GM20000 (cell line): ENCODE results near the gene TTF2.

Experiments used
- DNase-seq: peaks from one replicate; pipeline ENCODE4 v3.0.0; 2012; ENCODE audit warnings: low spot score
- TF ChIP-seq, protein P1 (sequence below): IDR thresholded peaks from 2 replicates; pipeline ENCODE4 v1.5.1; 2012; ENCODE audit warnings: mild to moderate bottlenecking, control low read depth; ENCODE audit errors: extremely low read depth, missing control alignments

Gene TTF2

DNA sequence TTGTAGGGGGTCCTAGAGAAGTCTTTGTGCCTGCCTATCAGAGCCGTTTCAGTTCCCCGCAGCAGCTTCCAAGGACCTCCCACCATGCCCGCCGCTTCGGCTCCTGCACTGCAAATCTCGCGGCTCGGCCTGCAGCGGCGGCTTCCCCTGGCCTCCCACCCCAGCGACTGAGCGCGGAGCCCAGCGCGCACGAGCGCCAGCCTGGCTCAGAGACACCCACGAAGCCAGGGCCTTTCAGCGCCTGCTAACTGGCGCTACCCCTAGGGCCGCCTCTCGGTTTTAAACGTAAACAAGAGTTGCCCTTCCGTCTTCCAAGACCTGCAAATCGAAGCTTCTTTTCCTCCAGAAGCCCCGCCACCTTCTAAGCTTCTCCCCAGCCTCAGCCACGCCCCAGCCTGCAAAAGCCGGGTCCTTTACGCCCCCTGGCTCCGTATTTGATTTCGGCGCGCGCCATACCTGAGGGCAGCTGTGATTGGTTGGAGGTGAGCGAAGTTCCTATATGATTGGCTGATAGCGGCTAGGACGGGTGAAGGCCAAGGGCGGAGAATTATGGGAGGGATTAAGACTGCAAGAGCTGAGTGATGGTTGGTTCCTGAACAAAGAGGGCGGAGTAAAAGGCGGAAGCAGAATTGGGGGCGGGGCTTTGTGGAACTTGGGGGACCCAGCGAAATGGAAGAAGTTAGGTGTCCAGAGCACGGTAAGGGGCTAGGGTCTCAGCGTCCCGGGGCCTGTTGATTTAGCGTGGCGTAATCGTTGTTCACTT is at the start of gene TTF2:
Gene TTF2, plus strand, starts transcription at position 649 of the 763 bp plus-strand sequence. Its CDS starts 21 bp downstream, at position 670.
- TF ChIP-seq, protein P1, sequence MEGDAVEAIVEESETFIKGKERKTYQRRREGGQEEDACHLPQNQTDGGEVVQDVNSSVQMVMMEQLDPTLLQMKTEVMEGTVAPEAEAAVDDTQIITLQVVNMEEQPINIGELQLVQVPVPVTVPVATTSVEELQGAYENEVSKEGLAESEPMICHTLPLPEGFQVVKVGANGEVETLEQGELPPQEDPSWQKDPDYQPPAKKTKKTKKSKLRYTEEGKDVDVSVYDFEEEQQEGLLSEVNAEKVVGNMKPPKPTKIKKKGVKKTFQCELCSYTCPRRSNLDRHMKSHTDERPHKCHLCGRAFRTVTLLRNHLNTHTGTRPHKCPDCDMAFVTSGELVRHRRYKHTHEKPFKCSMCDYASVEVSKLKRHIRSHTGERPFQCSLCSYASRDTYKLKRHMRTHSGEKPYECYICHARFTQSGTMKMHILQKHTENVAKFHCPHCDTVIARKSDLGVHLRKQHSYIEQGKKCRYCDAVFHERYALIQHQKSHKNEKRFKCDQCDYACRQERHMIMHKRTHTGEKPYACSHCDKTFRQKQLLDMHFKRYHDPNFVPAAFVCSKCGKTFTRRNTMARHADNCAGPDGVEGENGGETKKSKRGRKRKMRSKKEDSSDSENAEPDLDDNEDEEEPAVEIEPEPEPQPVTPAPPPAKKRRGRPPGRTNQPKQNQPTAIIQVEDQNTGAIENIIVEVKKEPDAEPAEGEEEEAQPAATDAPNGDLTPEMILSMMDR = peak; percentile 3
- DNase-seq = peak; percentile 95

DNA sequence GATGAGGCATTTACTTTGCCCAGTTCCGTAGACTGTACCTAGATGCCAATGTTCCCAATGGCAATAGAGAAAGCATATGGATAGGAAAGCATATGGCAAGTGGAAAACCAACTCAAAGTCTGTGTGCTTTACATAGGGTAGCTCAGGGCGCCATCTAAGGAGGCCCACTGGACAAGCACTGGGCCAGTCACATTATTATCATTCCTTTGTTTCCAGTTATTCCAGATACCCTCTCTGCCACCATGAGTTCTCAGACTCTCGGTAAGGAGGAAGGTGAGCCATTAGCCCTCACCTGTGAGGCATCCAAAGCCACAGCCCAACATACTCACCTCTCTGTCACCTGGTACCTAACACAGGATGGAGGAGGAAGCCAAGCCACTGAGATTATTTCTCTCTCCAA is 48.8 kb upstream of the TTF2 start:
- DNase-seq = no peak
- TF ChIP-seq, protein P1 = no peak

DNA sequence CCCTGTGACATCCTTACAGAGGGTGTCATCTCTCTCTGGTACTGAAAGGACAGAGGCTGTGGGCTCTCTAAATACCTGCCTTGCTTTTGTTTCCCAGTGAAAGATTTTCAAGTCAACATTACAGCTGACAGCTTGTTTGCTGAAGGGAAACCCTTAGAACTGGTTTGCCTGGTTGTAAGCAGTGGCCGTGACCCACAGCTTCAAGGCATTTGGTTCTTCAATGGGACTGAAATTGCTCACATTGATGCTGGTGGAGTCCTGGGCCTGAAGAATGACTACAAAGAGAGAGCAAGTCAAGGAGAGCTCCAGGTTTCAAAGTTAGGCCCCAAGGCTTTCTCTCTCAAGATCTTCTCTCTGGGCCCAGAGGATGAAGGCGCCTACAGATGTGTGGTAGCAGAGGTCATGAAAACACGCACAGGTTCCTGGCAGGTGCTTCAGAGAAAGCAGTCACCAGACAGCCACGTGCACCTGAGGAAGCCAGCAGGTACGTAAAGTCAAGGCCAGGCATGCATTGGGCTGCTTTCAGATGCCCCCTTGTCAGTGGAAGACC is 46.7 kb upstream of the TTF2 start:
- DNase-seq = no peak
- TF ChIP-seq, protein P1 = no peak

DNA sequence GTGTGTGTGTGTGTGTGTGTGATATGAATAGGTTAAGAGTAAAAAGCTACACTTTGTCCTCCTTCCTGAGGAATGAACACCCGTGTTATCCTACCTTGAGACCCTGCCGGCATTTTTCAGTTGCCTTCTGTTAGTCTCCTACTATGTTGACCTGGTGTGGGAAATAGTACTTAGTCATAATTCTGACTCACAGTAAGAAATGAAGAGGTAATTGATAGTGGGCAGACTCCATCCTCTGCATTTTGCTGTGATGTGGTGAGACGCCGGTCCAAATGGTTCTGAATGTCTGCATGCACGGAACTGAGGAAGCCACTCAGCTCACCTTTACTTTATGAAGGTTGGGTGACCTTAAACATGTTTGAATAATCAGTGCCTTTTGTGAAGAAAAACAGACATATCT is 45.9 kb upstream of the TTF2 start:
- TF ChIP-seq, protein P1 = no peak
- no peak for DNase-seq

DNA sequence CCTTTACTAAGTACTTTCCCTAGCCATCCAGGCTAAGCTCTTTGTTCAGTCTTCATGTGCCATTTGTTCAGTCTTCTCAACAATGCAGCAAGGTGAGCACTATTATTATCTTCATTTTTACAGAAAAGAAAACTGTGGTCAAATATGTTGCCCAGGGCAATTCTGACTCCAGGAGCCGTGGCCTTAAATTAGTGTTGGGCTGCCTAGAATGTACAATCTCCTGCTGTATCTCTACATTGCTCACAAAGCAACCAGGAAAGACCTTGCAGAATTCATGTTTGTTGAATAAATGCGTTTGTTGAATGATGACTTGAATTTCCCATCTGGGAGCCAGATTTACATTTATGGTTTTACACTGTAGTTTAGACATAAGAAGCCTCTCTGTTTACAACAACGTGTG is 44.4 kb upstream of the TTF2 start:
- DNase-seq = no peak
- TF ChIP-seq, protein P1 = no peak

DNA sequence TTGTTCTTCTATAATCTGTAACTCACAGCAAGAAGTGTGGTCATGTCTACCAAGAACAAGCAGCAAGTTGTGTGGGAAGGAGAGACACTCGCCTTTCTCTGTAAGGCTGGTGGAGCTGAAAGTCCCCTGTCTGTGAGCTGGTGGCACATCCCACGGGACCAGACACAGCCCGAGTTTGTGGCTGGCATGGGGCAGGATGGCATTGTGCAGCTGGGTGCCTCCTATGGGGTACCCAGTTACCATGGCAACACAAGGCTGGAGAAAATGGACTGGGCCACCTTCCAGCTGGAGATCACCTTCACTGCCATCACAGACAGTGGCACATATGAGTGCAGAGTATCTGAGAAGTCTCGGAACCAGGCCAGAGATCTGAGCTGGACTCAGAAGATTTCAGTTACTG is 43.1 kb upstream of the TTF2 start:
- TF ChIP-seq, protein P1 = no peak
- DNase-seq = no peak

DNA sequence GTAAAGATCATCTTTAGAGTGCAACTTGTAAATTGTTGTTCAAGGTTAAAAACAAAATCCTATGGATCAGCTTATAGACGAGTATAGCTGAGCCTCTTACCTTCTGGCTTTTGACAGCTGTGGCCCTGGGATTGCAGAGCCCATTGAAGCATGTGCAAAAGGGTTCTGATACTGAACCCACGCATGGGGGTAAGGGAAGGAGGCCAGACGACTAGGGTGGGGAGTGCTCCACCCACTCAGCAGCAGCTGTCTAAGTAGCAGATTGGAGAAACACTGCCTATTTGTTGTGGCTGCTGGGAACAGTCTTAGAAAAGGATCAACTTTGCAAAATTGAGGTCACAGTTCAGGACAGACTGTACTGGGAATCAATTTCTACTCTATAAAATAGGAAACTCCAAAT is 42.5 kb upstream of the TTF2 start:
- DNase-seq = peak; percentile 15
- TF ChIP-seq, protein P1 = no peak
